Lung (tissue), 12 donors: ENCODE measurements around the gene DNM2. TPM values are rescaled to one million over a fixed set of nuclear protein-coding genes. Genes with fewer than 3 reads are reported as not detected.

ENCODE experiments used
- ATAC-seq: fragments of 200-7000 bp; cut with Tn5 transposase; one replicate; pipeline ENCODE4 v1.9.1; 2020; ENCODE audit warnings: moderate number of reproducible peaks; ENCODE audit not compliant: insufficient read depth, low FRiP score
- DNase-seq, 3 donors: peaks; one replicate each; pipeline ENCODE4 v3.0.0-alpha.2; 2013 to 2017
- H3K27ac ChIP-seq, 2 donors: one replicate each; pipeline ENCODE4 v1.5.1; 2013; ENCODE audit warnings: mild to moderate bottlenecking in 2 of 2, moderate library complexity in 2 of 2, control low read depth in 1 of 2, inconsistent platforms in 1 of 2, low read depth in 1 of 2, low read length in 1 of 2
- H3K27me3 ChIP-seq, 3 donors: one replicate each; pipeline ENCODE4 v1.5.1; 2013; ENCODE audit warnings: low read length in 2 of 3; ENCODE audit not compliant: control insufficient read depth in 3 of 3, insufficient read depth in 3 of 3
- H3K36me3 ChIP-seq, 4 donors: one replicate each; pipeline ENCODE4 v1.5.1; 2013; ENCODE audit warnings: low read length in 4 of 4, mild to moderate bottlenecking in 1 of 4, moderate library complexity in 1 of 4; ENCODE audit not compliant: control insufficient read depth in 4 of 4, insufficient read depth in 4 of 4
- H3K4me1 ChIP-seq, 5 donors: one replicate each; pipeline ENCODE4 v1.5.1; 2013; ENCODE audit warnings: low read length in 5 of 5, mild to moderate bottlenecking in 2 of 5, moderate library complexity in 1 of 5; ENCODE audit not compliant: control insufficient read depth in 5 of 5, insufficient read depth in 5 of 5
- H3K4me3 ChIP-seq: one replicate; pipeline ENCODE4 v1.5.1; 2013; ENCODE audit warnings: mild to moderate bottlenecking, control low read depth, moderate library complexity
- H3K9ac ChIP-seq, 2 donors: one replicate each; pipeline ENCODE4 v1.5.1; 2013; ENCODE audit warnings: low read length in 2 of 2, control low read depth in 1 of 2; ENCODE audit not compliant: insufficient read depth in 1 of 2
- H3K9me3 ChIP-seq, 4 donors: one replicate each; pipeline ENCODE4 v1.5.1; 2013; ENCODE audit warnings: low read length in 3 of 4, mild to moderate bottlenecking in 1 of 4, moderate library complexity in 1 of 4; ENCODE audit not compliant: control insufficient read depth in 4 of 4, insufficient read depth in 3 of 4
- CTCF ChIP-seq: IDR thresholded peaks from 2 replicates; pipeline ENCODE4 v1.5.1; 2012; ENCODE audit warnings: mild to moderate bottlenecking; ENCODE audit errors: control extremely low read depth, extremely low read depth
- WGBS, 2 donors: extraction: QIAGEN DNeasy Blood & Tissue Kit; methylation state at CpG; one replicate each; pipeline ENCODE4 v1.1.7; 2013; 5-methylcytosine and 5-hydroxymethylcytosine counted together
- polyA plus RNA-seq, 2 donors: library from polyadenylated mRNA; stranded (reverse); fragments of 200-250 nt; gene quantifications; one replicate each; pipeline ENCODE4 v1.2.1, GENCODE V29; 2013
- total RNA-seq, 2 donors: library from RNA; depleted of rRNA in 1 of 2; stranded (reverse); fragments of >200 nt in 1 of 2; gene quantifications; one replicate each; pipeline ENCODE4 v1.2.1, GENCODE V29; 2014 to 2021
- donor health status: control.
- donor health status: control.
- donor health status: Bipolar disorder and iron deficiency.
- donor health status: healthy.
- donor health status: DM: yes; HTN: yes; CAD: no.

DNM2 gene
- total and polyA plus RNA-seq, 4 donors, result 172 to 277 (median 204) TPM

GRCh38 chr19:10678813-10679212 is 39.1 kb upstream of the DNM2 start:
- 91% methylated on average over 12 of the region's 12 CpGs for WGBS, 2 donors

GRCh38 chr19:10679743-10680142 is 38.1 kb upstream of the DNM2 start:
- no peaks in the 10 kb centered on the region for H3K9me3 ChIP-seq
- no peaks in the 10 kb centered on the region for H3K4me1 ChIP-seq
- no peak overlapping the region for H3K4me3 ChIP-seq
- no peak for TF ChIP-seq CTCF
- 97 to 98% methylated on average over 18 of the region's 18 CpGs for WGBS, 2 donors
- H3K27ac ChIP-seq, result no peak overlapping the region
- H3K9ac ChIP-seq, result no peak overlapping the region
- no peaks in the 10 kb centered on the region for H3K27me3 ChIP-seq
- no peak for DNase-seq
- no peak for ATAC-seq
- H3K36me3 ChIP-seq, result peaks cover 47 to 76% (median 70%) of the 10 kb centered on the region in 4 donors

More at GRCh38 chr19:10678813-10679212, 39.1 kb upstream of the DNM2 start:
- TF ChIP-seq CTCF, result no peak
- H3K27ac ChIP-seq, result no peak overlapping the region
- peaks cover 44 to 72% (median 66%) of the 10 kb centered on the region in 4 donors for H3K36me3 ChIP-seq
- DNase-seq (no peak), ATAC-seq (no peak)
- no peaks in the 10 kb centered on the region for H3K9me3 ChIP-seq
- no peak overlapping the region for H3K9ac ChIP-seq
- no peaks in the 10 kb centered on the region for H3K27me3 ChIP-seq
- no peak overlapping the region for H3K4me3 ChIP-seq
- no peaks in the 10 kb centered on the region for H3K4me1 ChIP-seq

GRCh38 chr19:10680545-10681135 is 37.2 kb upstream of the DNM2 start:
- ATAC-seq (no peak), DNase-seq (no peak)
- WGBS, 2 donors, result 95 to 96% methylated on average over 15 of the region's 15 CpGs
- Histone ChIP-seq H3K9me3 (no peaks in the 10 kb centered on the region), H3K27me3 (no peaks in the 10 kb centered on the region), H3K27ac (no peak overlapping the region), H3K36me3 (peaks cover 43 to 80% (median 66%) of the 10 kb centered on the region in 4 donors), H3K9ac (no peak overlapping the region), H3K4me3 (no peak overlapping the region), H3K4me1 (no peaks in the 10 kb centered on the region)
- no peak for TF ChIP-seq CTCF

- ATAC-seq (no peak), DNase-seq (no peak)
- Histone ChIP-seq H3K27ac (no peak overlapping the region), H3K9me3 (no peaks in the 10 kb centered on the region), H3K36me3 (peaks cover 42 to 90% (median 63%) of the 10 kb centered on the region in 4 donors), H3K27me3 (no peaks in the 10 kb centered on the region), H3K4me3 (no peak overlapping the region), H3K4me1 (no peaks in the 10 kb centered on the region), H3K9ac (no peak overlapping the region)
- 88% methylated on average over 4 of the region's 4 CpGs for WGBS, 2 donors
- no peak for TF ChIP-seq CTCF
These were observed 36.2 kb upstream of the DNM2 start for GRCh38 chr19:10681658-10682057.
